OCI-LY3 (cell line): Measurements from ENCODE around the gene DLX5.

Experiments
- H2AFZ ChIP-seq: fragments of 200-600, 300-600 bp; shearing (Covaris generic); 2 replicates; pipeline ENCODE4 v1.6.0; 2014; ENCODE audit warnings: antibody characterized with exemption, low read depth, low read length
- H3K27ac ChIP-seq: fragments of 200-600, 300-600 bp; sonication (generic); 2 replicates; pipeline ENCODE4 v1.5.1; 2014; ENCODE audit warnings: mild to moderate bottlenecking, low read length, moderate library complexity, mixed read lengths
- H3K27me3 ChIP-seq: fragments of 200-600, 300-600 bp; sonication (generic); 2 replicates; pipeline ENCODE4 v1.6.1; 2014; ENCODE audit warnings: low read depth, low read length, mixed read lengths
- H3K36me3 ChIP-seq: fragments of 200-600, 300-600 bp; sonication (generic); replicated peaks from 2 replicates; pipeline ENCODE3; 2014; ENCODE audit warnings: low read depth, low read length, mixed read lengths
- H3K4me1 ChIP-seq: fragments of 300-600, 200-600 bp; sonication (generic); 2 replicates; pipeline ENCODE4 v1.6.1; 2014; ENCODE audit warnings: low read length, mixed read lengths
- H3K4me2 ChIP-seq: fragments of 200-600, 300-600 bp; sonication (generic); 2 replicates; pipeline ENCODE4 v1.6.1; 2014; ENCODE audit warnings: low read length, mixed read lengths
- H3K4me3 ChIP-seq: fragments of 300-600, 200-600 bp; sonication (generic); 2 replicates; pipeline ENCODE4 v1.5.1; 2014; ENCODE audit warnings: antibody characterized with exemption, mild to moderate bottlenecking, low read length, moderate library complexity
- H3K79me2 ChIP-seq: fragments of 300-600, 200-600 bp; shearing (Covaris generic); 2 replicates; pipeline ENCODE4 v1.6.1; 2014; ENCODE audit warnings: mild to moderate bottlenecking, low read length, mixed read lengths
- H3K9ac ChIP-seq: fragments of 300-600, 200-600 bp; shearing (Covaris generic); 2 replicates; pipeline ENCODE4 v1.6.0; 2014; ENCODE audit warnings: mild to moderate bottlenecking, low read length, moderate library complexity
- H3K9me3 ChIP-seq: fragments of 200-600, 300-600 bp; shearing (Covaris generic); 2 replicates; pipeline ENCODE4 v1.6.1; 2014; ENCODE audit warnings: low read length, mixed read lengths; ENCODE audit not compliant: insufficient read depth
- H4K20me1 ChIP-seq: fragments of 200-600, 300-600 bp; sonication (generic); 2 replicates; pipeline ENCODE4 v1.6.1; 2016; ENCODE audit warnings: low read length, mixed read lengths; ENCODE audit not compliant: insufficient read depth
- CTCF ChIP-seq: fragments of 200-600, 300-600 bp; sonication (generic); IDR thresholded peaks from 2 replicates; pipeline ENCODE4 v1.5.1; 2014; ENCODE audit warnings: antibody characterized with exemption, low read length, low read depth
- EZH2phosphoT487 ChIP-seq: fragments of 200-600 bp; shearing (Covaris generic); IDR thresholded peaks from 2 replicates; pipeline ENCODE4 v1.6.1; 2018; ENCODE audit warnings: antibody characterized with exemption, mixed run types, low read depth

The DLX5 gene

DNA sequence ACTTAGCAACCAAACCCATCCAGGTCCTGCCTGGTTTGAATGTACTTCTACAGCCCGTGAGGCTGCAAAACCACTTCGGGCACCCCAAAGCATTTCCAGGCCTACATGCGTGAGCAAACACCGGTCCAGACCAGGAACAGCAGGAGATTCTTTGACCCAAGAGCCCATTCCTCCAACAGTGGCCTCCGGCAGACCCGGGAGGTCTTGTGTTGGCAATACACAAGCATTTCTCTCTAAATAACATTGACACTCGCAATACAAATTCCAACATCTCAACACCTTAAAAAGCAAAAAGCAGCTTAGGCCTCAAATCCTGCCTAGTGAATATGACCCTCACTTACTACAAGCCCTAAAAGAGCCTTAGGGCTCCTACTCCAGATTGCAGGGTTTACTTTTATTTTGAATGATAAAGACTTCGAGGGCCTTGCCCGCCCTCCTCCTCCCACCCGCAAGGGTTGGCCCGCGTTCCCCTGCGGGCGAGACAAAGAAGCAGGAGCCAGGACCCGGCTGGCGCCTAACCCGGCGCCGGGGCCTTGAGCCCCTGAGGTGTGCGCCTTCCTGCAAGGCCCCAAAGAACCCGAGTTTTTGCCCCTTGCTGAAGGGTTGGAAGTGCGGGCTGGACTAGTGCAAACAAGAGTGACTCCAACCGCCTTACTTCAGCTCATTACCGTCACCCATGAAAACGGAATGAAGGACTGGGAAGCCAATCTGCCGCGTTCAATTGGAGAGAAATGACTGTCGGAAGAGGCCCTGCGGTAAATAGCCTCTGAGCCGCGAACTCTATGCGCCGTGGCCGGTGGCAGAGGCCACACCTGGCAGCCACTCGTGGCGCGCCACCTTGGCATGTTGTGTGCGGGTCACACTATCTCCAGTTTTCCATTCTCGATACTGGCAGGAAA, 22.7 kb downstream of the DLX5 start:
- H3K36me3 ChIP-seq: no peaks in the 10 kb centered on the region
- H3K4me3 ChIP-seq: no peak overlapping the region
- no peak overlapping the region for H3K27ac ChIP-seq
- H3K4me2 ChIP-seq: no peak overlapping the region
- no peaks in the 10 kb centered on the region for H3K9me3 ChIP-seq
- no peak overlapping the region for H2AFZ ChIP-seq
- H3K79me2 ChIP-seq: no peaks in the 10 kb centered on the region
- H3K4me1 ChIP-seq: no peaks in the 10 kb centered on the region
- TF ChIP-seq EZH2phosphoT487 (no peak), CTCF (no peak)
- H3K9ac ChIP-seq: no peak overlapping the region
- peaks cover 4% of the 10 kb centered on the region; the same call in 1 of the 2 replicates for H3K27me3 ChIP-seq
- H4K20me1 ChIP-seq: no peaks in the 10 kb centered on the region

DNA sequence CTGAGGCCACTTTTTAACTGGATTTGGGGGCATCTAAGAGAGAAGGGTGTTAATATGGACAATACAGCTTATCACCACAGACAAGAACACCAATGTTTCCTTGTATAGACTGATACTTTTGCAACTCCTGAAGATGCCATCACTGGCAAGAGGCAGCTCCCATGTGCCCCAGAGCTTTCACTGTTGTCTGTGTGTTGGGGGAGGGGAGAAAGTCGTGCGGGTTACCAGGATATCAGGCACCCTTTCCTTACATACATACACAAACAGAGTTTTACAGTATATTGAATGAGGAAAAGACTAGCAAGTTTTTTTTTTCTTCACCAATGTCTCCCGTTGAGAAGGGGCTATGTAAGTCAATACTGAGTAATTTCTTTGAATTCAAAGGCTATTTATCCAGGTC, 23.4 kb downstream of the DLX5 start:
- Histone ChIP-seq H3K4me2 (no peak overlapping the region), H3K27me3 (peaks cover 4% of the 10 kb centered on the region; the same call in 1 of the 2 replicates), H3K79me2 (no peaks in the 10 kb centered on the region), H3K9me3 (no peaks in the 10 kb centered on the region), H4K20me1 (no peaks in the 10 kb centered on the region), H3K27ac (no peak overlapping the region), H3K9ac (no peak overlapping the region), H2AFZ (no peak overlapping the region), H3K36me3 (no peaks in the 10 kb centered on the region), H3K4me3 (no peak overlapping the region), H3K4me1 (no peaks in the 10 kb centered on the region)
- no peak for TF ChIP-seq EZH2phosphoT487
- TF ChIP-seq CTCF: no peak

GRCh38 chr7:96998744-96999143, 25.9 kb downstream of the DLX5 start:
- no peaks in the 10 kb centered on the region for H3K9me3 ChIP-seq
- no peak for TF ChIP-seq CTCF
- no peak for TF ChIP-seq EZH2phosphoT487
- no peak overlapping the region for H3K27ac ChIP-seq
- H3K4me2 ChIP-seq: no peak overlapping the region
- no peak overlapping the region for H3K4me3 ChIP-seq
- no peak overlapping the region for H3K9ac ChIP-seq
- no peaks in the 10 kb centered on the region for H3K79me2 ChIP-seq
- H4K20me1 ChIP-seq: no peaks in the 10 kb centered on the region
- no peaks in the 10 kb centered on the region for H3K36me3 ChIP-seq
- peaks cover 4% of the 10 kb centered on the region; the same call in 1 of the 2 replicates for H3K27me3 ChIP-seq
- H2AFZ ChIP-seq: no peak overlapping the region
- H3K4me1 ChIP-seq: no peaks in the 10 kb centered on the region

DNA sequence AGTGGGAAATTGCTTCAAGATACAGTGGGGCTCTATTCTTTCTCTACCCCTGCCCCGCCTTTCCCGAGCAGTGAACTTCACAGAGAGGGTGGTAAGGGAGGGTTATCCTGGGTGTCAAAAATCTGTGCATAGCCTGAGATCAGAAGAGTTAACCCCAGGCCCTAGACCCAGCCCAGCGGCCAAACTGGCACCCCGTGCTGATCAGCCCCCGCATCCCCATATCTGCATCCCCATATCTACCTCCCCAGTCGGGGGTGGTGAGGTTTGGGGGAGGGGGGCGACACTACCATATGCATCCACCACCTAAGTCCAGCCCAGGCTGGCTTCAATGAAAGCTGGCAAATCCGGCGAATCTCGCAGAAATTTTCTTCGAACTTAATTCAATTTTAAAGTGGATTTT, 26.3 kb downstream of the DLX5 start:
- TF ChIP-seq EZH2phosphoT487 (no peak), CTCF (no peak)
- Histone ChIP-seq H3K27ac (no peak overlapping the region), H3K27me3 (peaks cover 4% of the 10 kb centered on the region; the same call in 1 of the 2 replicates), H3K9ac (no peak overlapping the region), H3K79me2 (no peaks in the 10 kb centered on the region), H4K20me1 (no peaks in the 10 kb centered on the region), H3K9me3 (no peaks in the 10 kb centered on the region), H3K4me1 (no peaks in the 10 kb centered on the region), H3K4me3 (no peak overlapping the region), H2AFZ (no peak overlapping the region), H3K36me3 (no peaks in the 10 kb centered on the region), H3K4me2 (no peak overlapping the region)
